AG10803 (cell line): ENCODE measurements around the gene HKDC1.
"Not testable (repeated sequence)": the region's sequence is repeated elsewhere in the genome, so short reads cannot be mapped to it uniquely, and the experiment has no call there.

Source experiments
- DNase-seq: peaks from one replicate; pipeline ENCODE4 v3.0.0; 2010; ENCODE audit warnings: low read depth
- H3K4me3 ChIP-seq: 2 replicates; pipeline ENCODE4 v1.5.1; 2011; ENCODE audit warnings: mild to moderate bottlenecking, low read length, control low read depth
- TF ChIP-seq, protein P1 (sequence below): conservative IDR thresholded peaks from 2 replicates; pipeline ENCODE4 v1.5.1; 2011; ENCODE audit warnings: mild to moderate bottlenecking, low read length, control low read depth, inconsistent platforms

The HKDC1 gene

DNA sequence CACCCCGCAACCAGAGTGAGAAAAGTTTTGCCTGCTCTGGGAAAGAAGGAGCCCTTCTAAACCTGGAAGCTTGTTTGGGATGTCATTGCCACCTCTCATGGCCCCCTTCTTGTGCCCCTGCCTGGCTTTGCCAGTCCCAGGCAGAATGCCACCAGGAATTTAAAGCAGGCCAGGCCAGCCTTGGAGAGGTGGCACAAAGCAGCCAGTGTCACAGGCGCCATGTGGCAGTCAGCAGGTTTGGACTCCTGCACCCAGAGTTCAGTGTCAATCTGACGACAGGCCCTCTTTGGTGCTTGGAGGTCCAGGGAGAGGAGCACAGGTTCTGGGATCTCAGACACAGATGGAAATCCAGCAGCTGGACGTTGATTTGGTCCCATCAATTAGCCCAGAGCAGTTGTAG is 70.9 kb downstream of the HKDC1 start:
- no peak for DNase-seq
- TF ChIP-seq, protein P1, sequence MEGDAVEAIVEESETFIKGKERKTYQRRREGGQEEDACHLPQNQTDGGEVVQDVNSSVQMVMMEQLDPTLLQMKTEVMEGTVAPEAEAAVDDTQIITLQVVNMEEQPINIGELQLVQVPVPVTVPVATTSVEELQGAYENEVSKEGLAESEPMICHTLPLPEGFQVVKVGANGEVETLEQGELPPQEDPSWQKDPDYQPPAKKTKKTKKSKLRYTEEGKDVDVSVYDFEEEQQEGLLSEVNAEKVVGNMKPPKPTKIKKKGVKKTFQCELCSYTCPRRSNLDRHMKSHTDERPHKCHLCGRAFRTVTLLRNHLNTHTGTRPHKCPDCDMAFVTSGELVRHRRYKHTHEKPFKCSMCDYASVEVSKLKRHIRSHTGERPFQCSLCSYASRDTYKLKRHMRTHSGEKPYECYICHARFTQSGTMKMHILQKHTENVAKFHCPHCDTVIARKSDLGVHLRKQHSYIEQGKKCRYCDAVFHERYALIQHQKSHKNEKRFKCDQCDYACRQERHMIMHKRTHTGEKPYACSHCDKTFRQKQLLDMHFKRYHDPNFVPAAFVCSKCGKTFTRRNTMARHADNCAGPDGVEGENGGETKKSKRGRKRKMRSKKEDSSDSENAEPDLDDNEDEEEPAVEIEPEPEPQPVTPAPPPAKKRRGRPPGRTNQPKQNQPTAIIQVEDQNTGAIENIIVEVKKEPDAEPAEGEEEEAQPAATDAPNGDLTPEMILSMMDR: no peak
- H3K4me3 ChIP-seq: no peak overlapping the region

GRCh38 chr10:69292459-69292858 is 72.3 kb downstream of the HKDC1 start:
- DNase-seq: no peak
- TF ChIP-seq, protein P1: no peak
- H3K4me3 ChIP-seq: no peak overlapping the region

DNA sequence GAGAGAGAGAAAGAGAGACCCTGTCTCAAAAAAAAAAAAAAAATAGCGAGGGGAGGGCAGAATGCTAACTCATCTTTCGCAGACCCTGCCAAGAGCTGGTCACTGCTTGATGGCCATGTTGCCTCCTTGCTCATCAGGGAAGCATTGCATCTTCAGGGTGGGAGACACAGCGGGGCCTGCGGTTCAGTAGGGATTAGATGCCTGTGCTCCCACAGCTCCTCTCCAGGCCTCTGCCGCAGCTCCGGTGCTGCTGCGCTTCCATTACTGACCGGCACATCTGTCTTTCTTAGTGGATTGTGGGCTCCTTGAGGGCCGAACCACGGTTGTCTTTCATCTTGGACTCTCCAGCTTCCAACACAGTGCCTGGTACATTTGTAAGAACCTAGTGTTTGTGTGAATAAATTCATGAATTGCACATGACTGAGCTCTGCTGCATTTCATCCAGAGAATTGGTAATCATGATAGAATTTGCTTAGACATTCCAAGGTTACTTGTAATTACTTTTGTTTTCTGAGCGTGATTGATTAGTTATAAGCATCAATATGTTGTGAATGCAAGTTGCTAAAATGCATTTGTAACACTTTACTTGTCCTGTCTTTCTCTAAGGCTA is 75.0 kb downstream of the HKDC1 start:
- DNase-seq: peak; percentile 13
- no peak overlapping the region for H3K4me3 ChIP-seq
- TF ChIP-seq, protein P1: no peak

GRCh38 chr10:69303632-69304051 is 83.5 kb downstream of the HKDC1 start:
- no peak overlapping the region for H3K4me3 ChIP-seq
- no peak for DNase-seq
- TF ChIP-seq, protein P1: no peak

DNA sequence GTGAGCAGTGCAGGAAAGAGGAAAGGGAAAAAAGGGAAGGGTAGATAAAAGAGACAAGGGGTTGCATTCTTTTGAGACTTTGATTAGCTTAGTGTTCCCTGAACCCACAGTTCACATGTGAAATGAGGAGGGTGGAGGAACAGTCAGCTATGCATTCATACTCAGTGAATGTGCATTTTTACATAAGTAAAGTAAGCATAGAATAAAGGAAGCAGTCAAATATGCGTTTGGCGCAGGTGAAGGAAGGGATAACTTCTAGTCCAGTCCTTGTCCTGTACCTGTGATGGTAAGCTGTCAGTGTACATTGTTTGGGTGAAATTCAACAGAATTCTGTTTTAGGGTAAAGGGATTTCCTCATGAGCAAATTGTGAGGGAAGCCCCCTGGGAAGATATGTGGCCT is 86.3 kb downstream of the HKDC1 start:
- no peak overlapping the region for H3K4me3 ChIP-seq
- TF ChIP-seq, protein P1: no peak
- DNase-seq: no peak

DNA sequence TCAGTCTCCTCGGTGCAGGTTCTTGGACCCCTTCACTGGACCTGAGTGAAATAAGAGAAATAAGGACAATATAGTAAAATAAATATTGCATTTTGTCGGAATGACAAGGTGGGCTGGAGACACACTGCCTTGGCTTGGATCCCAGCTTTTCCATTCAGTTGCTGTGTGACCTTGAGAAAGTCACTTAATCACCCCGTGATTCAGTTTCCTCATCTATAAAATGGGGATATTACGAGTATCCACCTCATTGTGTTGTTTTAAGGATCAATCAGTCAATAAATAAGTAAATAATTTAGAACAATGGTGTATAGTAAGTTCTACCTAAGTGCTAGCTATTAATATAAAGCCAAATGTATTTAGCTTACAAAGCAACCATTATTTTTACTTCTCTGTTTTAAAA is 87.3 kb downstream of the HKDC1 start:
- H3K4me3 ChIP-seq: no peak overlapping the region
- TF ChIP-seq, protein P1: no peak
- no peak for DNase-seq

- not testable (repeated sequence) for DNase-seq, H3K4me3 ChIP-seq
These were observed 88.2 kb downstream of the HKDC1 start for GRCh38 chr10:69308304-69308703.

- TF ChIP-seq, protein P1: no peak
- no peak overlapping the region for H3K4me3 ChIP-seq
- no peak for DNase-seq
These were observed 91.2 kb downstream of the HKDC1 start for GRCh38 chr10:69311309-69311708.
